Esophagus muscularis mucosa (tissue), 4 donors: ENCODE measurements around the gene NALCN. TPM values are rescaled to one million over a fixed set of nuclear protein-coding genes. Genes with fewer than 3 reads are reported as not detected.

ENCODE experiments used
- DNase-seq: peaks from one replicate; pipeline ENCODE4 v3.0.0-alpha.2; 2017; ENCODE audit errors: extremely low spot score
- H3K27ac ChIP-seq, 4 donors: fragments of 200-600 bp; sonication (generic); replicated peaks in 1 of 4; 1 replicate in 3 of 4; 2 replicates in 1 of 4; pipeline ENCODE4 v1.5.1; 2016 to 2019; ENCODE audit warnings: mild to moderate bottlenecking in 1 of 4
- H3K27me3 ChIP-seq, 4 donors: fragments of 200-600 bp; sonication (generic); one replicate each; pipeline versions ENCODE4 v1.5.1 to v1.6.0; 2016 to 2019
- H3K36me3 ChIP-seq, 4 donors: fragments of 200-600 bp; sonication (generic); one replicate each; pipeline ENCODE4 v1.5.1; 2016 to 2019
- H3K4me1 ChIP-seq, 4 donors: fragments of 200-600 bp; sonication (generic); one replicate each; pipeline ENCODE4 v1.5.1; 2016 to 2019
- H3K4me3 ChIP-seq, 4 donors: fragments of 200-600 bp; sonication (generic); 1 replicate in 2 of 4; 2 replicates in 2 of 4; pipeline ENCODE4 v1.5.1; 2016 to 2019; ENCODE audit warnings: mild to moderate bottlenecking in 4 of 4, moderate library complexity in 1 of 4
- H3K9me3 ChIP-seq, 4 donors: fragments of 200-600 bp; sonication (generic); 1 replicate in 3 of 4; 2 replicates in 1 of 4; pipeline ENCODE4 v1.5.1; 2016 to 2019
- EP300 ChIP-seq: sonication (generic); formaldehyde crosslinking; IDR thresholded peaks from one replicate; pipeline ENCODE4 v1.6.1; 2017; ENCODE audit warnings: antibody characterized with exemption
- POLR2A ChIP-seq: fragments of 450-650 bp; IDR thresholded peaks from one replicate; pipeline ENCODE4 v1.6.1; 2017; ENCODE audit warnings: antibody characterized with exemption, moderate library complexity, mild to moderate bottlenecking, low read depth
- POLR2AphosphoS5 ChIP-seq, 2 donors: sonication (generic); formaldehyde crosslinking; IDR thresholded peaks; one replicate each; pipeline ENCODE4 v1.6.1; 2017; ENCODE audit warnings: antibody characterized with exemption in 2 of 2
- WGBS: methylation state at CpG from one replicate; pipeline ENCODE4 v1.1.5; 2018; 5-methylcytosine and 5-hydroxymethylcytosine counted together
- intact Hi-C: fragments of 100-400 bp; cut with DNase I; formaldehyde crosslinking; loops from one replicate; pipeline ENCODE4 v1.15.1; 2023
- total RNA-seq, 4 donors: library from RNA; depleted of rRNA; stranded (reverse); fragments of >200 nt; gene quantifications; one replicate each; pipeline versions ENCODE4 v1.1.0 to v1.2.1, GENCODE V29; 2016
- TF ChIP-seq, protein P1 (sequence below), 3 experiments: fragments of 200-600 bp in 2 of 3; fragments of 450-650 bp in 1 of 3; sonication (generic) in 2 of 3; IDR thresholded peaks; one replicate each; pipeline ENCODE4 v1.5.1; 2017 to 2019; ENCODE audit warnings: antibody characterized with exemption in 3 of 3, mild to moderate bottlenecking in 2 of 3, moderate library complexity in 1 of 3

The NALCN gene
- total RNA-seq, 4 donors from 2014 or later: 0.42 to 0.83 (median 0.54) TPM

DNA sequence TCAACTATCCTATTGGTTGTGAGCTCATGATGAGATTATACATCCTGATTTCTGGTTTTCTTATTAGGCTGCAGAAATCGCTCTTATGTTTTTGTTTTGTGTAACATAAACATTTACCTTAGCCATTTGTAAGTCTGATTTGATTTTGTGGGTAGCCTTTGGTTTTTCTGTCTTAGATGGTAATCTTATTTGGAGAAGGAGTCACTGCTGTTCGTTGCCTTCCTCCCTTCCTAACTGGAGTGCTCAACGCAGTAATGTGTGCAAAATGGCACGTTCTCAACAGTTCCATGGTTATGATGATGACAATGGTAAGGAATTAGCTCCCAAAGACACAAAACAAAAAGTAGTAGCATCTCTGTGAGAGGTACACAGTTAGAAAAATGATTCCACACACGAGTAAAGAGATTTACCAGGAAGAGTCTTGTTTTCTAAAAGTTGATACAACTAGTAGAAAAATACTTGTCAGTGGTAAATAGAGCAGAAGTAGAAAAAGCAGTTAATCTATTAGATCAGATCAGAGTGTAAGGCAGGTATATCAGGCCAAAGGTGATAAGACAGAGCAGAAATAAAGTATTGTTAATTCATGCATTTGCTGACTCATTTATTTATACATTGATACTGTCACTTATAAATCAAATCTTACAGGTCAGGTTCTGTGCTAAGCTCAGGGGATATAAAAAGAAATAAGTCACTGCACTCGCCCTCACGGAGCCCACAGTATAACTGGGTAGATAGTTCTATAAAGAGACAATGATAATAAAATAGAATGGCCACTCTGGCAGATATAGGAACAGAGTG is 270.0 kb downstream of the NALCN start:
- WGBS: 68% methylated on average over 7 of the region's 7 CpGs
- no peaks in the 10 kb centered on the region for H3K9me3 ChIP-seq
- H3K27ac ChIP-seq: no peak overlapping the region
- no peak overlapping the region for H3K4me3 ChIP-seq
- H3K4me1 ChIP-seq: no peaks in the 10 kb centered on the region
- TF ChIP-seq POLR2A (no peak), EP300 (no peak), POLR2AphosphoS5 (IDR thresholded peaks at IDR 0.05) (no peak)
- TF ChIP-seq, protein P1, sequence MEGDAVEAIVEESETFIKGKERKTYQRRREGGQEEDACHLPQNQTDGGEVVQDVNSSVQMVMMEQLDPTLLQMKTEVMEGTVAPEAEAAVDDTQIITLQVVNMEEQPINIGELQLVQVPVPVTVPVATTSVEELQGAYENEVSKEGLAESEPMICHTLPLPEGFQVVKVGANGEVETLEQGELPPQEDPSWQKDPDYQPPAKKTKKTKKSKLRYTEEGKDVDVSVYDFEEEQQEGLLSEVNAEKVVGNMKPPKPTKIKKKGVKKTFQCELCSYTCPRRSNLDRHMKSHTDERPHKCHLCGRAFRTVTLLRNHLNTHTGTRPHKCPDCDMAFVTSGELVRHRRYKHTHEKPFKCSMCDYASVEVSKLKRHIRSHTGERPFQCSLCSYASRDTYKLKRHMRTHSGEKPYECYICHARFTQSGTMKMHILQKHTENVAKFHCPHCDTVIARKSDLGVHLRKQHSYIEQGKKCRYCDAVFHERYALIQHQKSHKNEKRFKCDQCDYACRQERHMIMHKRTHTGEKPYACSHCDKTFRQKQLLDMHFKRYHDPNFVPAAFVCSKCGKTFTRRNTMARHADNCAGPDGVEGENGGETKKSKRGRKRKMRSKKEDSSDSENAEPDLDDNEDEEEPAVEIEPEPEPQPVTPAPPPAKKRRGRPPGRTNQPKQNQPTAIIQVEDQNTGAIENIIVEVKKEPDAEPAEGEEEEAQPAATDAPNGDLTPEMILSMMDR (IDR thresholded peaks at IDR 0.05): no peak
- H3K27me3 ChIP-seq: peaks cover 0 to 45% (median 0%) of the 10 kb centered on the region in 4 donors
- intact Hi-C loops: no loop called here
- no peak for DNase-seq
- no peaks in the 10 kb centered on the region for H3K36me3 ChIP-seq

DNA sequence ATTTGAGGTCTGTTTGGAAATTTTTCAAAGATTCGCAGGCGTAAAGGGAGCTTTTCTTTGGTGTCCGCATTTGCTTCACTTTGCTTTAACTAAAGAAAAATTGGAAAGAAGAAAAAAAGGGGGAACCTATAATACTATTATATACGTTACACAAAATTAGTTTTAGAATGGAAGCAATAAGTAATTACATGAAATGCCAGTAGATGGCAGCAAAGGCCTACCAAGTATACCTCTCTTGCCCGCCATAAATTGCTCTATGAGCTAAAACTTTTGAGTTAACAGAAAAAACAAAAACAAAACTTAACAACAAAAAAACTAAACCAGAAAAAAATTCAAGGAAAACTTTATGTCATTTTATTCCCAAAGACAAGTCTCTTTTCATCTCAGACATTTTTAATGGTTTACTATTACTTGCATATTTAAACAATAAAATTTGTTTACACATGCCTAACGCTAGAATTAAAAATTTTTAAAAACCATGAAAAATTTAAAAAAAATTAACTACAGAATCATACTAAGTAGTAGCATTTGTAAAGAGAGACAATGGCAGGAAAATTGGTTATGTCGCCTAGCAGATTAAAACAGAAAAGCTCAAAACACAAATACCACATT is 271.4 kb downstream of the NALCN start:
- 28% methylated on average over 7 of the region's 7 CpGs for WGBS
- peaks cover 0 to 47% (median 3%) of the 10 kb centered on the region in 4 donors for H3K27me3 ChIP-seq
- DNase-seq: no peak

DNA sequence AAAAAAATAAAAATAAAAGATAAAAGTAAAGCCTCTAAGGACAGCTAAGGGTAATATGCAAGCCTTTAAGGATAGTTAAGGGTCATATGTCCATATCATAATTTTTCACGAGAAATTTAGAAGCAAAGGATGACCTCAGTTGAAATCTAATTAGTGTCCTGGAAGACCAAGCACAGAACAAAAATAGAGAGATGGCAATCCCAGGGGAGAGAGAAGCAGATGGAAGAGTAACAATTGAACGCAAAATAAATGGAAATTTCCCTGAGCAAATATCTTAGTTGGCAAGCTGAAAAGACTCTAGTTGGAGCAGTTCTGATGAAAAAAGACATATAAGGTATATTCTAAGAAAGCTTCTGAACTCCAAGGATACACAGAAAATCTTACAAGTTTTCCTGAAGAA is 275.4 kb downstream of the NALCN start:
- DNase-seq: no peak
- intact Hi-C loops: no loop called here
- peaks cover 0 to 42% (median 3%) of the 10 kb centered on the region in 4 donors for H3K27me3 ChIP-seq

More for the DNA sequence above, 271.4 kb downstream of the NALCN start:
- Histone ChIP-seq H3K36me3 (no peaks in the 10 kb centered on the region), H3K27ac (no peak overlapping the region), H3K4me1 (no peaks in the 10 kb centered on the region), H3K4me3 (no peak overlapping the region), H3K9me3 (no peaks in the 10 kb centered on the region)
- intact Hi-C loops: no loop called here
- no peak for TF ChIP-seq EP300
- TF ChIP-seq, protein P1 (IDR thresholded peaks at IDR 0.05): peak; percentile 62 to 70 (median 69)

DNA sequence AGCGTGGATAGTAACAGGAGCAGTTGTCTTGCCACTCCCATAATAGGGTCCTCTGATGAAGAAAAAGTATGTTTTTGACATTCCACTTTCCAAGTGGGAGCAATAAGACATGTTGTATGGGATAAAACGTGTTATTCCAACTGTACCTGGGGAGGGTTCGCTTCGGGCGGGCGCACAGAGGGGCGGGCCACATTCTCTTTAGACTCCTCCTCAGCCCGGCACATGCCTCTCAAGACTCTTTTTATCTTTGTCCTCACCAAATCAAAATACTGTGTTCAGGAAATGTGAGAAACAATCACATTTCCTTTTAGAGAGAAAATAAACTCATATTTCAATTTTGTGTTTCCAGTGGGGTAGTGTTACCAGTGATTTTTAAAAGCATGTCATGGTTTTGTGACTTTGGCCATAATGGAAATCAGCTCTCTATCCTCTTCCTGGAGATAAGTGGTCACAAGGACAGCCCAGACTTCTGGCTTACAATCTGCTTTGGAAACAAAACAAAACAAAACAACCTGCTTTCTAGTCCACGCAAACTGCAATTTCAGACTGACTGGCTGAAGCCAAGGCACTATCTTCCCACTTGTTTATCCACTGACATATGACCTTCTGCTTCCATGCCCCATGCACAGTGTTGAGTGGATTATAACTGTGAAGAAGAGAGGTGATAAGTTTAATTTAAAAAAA is 276.1 kb downstream of the NALCN start:
- Histone ChIP-seq H3K9me3 (no peaks in the 10 kb centered on the region), H3K4me3 (no peak overlapping the region), H3K27ac (no peak overlapping the region), H3K27me3 (peaks cover 0 to 42% (median 3%) of the 10 kb centered on the region in 4 donors), H3K4me1 (no peaks in the 10 kb centered on the region), H3K36me3 (no peaks in the 10 kb centered on the region)
- DNase-seq: no peak
- 91% methylated on average over 9 of the region's 9 CpGs for WGBS
- TF ChIP-seq EP300 (no peak), POLR2A (no peak), POLR2AphosphoS5 (IDR thresholded peaks at IDR 0.05) (no peak)
- TF ChIP-seq, protein P1 (IDR thresholded peaks at IDR 0.05): no peak
- intact Hi-C loops: no loop called here

More for the DNA sequence above, 275.4 kb downstream of the NALCN start:
- Histone ChIP-seq H3K36me3 (no peaks in the 10 kb centered on the region), H3K27ac (no peak overlapping the region), H3K4me1 (no peaks in the 10 kb centered on the region), H3K4me3 (no peak overlapping the region), H3K9me3 (no peaks in the 10 kb centered on the region)
- 70% methylated on average over 2 of the region's 2 CpGs for WGBS
- TF ChIP-seq POLR2AphosphoS5 (IDR thresholded peaks at IDR 0.05) (no peak), EP300 (no peak), POLR2A (no peak)
- TF ChIP-seq, protein P1 (IDR thresholded peaks at IDR 0.05): no peak
